ENCODE results near the gene ANP32A. TPM values are rescaled to one million over a fixed set of nuclear protein-coding genes. Genes with fewer than 3 reads are reported as not detected.

ANP32A gene
- 249 to 305 TPM (median 261 TPM) in 5 replicates for total RNA-seq (2022; extraction: Qiagen RNA extraction)

GRCh38 chr15:68820295-68821189 is at the start of gene ANP32A:
ANP32A (minus strand) TSS chr15:68820895; CDS start chr15:68820751, 144 bp downstream.

Other genes starting within 250 kb of the ANP32A start
- 3.0 to 4.1 TPM (median 3.2 TPM) in 5 replicates for gene CORO2B, start 241.9 kb downstream of the ANP32A start, total RNA-seq (2022; extraction: Qiagen RNA extraction)
- not detected in 5 replicates for gene SPESP1, start 109.6 kb upstream of the ANP32A start, total RNA-seq (2022; extraction: Qiagen RNA extraction)
- gene NOX5, start 193.8 kb upstream of the ANP32A start, total RNA-seq (2022; extraction: Qiagen RNA extraction) = 0.21 to 0.43 TPM (median 0.30 TPM) in 5 replicates